ENCODE data around the gene DOCK6.

- TF ChIP-seq CTCF (tag by site-specific recombination; IDR thresholded peaks at IDR 0.05): no peak
- no peak for TF ChIP-seq ZNF530 (tag by site-specific recombination; IDR thresholded peaks at IDR 0.05; ENCODE audit: low read depth)
- TF ChIP-seq ZNF24 (tag by site-specific recombination; IDR thresholded peaks at IDR 0.05): no peak
- TF ChIP-seq BCL11A (tag by site-specific recombination; IDR thresholded peaks at IDR 0.05; ENCODE audit: low read depth): no peak
- no peak for TF ChIP-seq ZNF23 (tag by site-specific recombination; IDR thresholded peaks at IDR 0.05; ENCODE audit: borderline replicate concordance)
- no peak for TF ChIP-seq ZNF704 (tag by site-specific recombination; IDR thresholded peaks at IDR 0.05)
- TF ChIP-seq ZBTB21 (tag by site-specific recombination; IDR thresholded peaks at IDR 0.05): no peak
- no peak for TF ChIP-seq HIC1 (tag by site-specific recombination; IDR thresholded peaks at IDR 0.05)
- no peak for TF ChIP-seq ZNF266 (tag by site-specific recombination; IDR thresholded peaks at IDR 0.05; ENCODE audit: low read depth)
- no peak for TF ChIP-seq ZNF274 (IDR thresholded peaks at IDR 0.05; ENCODE audit: low read length)
- TF ChIP-seq ZNF274 (tag by site-specific recombination; IDR thresholded peaks at IDR 0.05; ENCODE audit: borderline replicate concordance): no peak
- TF ChIP-seq MEIS1 (CRISPR knock-in tag; IDR thresholded peaks at IDR 0.05; ENCODE audit: borderline replicate concordance): no peak
- TF ChIP-seq ZNF621 (tag by site-specific recombination; IDR thresholded peaks at IDR 0.05): no peak
These were observed 10.5 kb downstream of the DOCK6 start for GRCh38 chr19:11251650-11252314.
